WTC11 (cell line): ENCODE measurements around the gene GSX1. TPM values are rescaled to one million over a fixed set of nuclear protein-coding genes. Genes with fewer than 3 reads are reported as not detected.
A peak's percentile ranks its signal among the peaks of the same experiment; 100 is the strongest.

Source experiments
- ATAC-seq: fragments of 200-7000 bp; cut with Tn5 transposase; 2 replicates; pipeline ENCODE4 v1.10.0; 2021; ENCODE audit warnings: mild to moderate bottlenecking, moderate library complexity
- CTCF ChIA-PET: fragments of 300-600 bp; sonication (Branson Sonifier 250); formaldehyde crosslinking; loops from one replicate; lab custom pipeline; 2021; ENCODE audit warnings: antibody characterized with exemption; lab: Charles Lee
- POLR2A ChIA-PET: fragments of 350-600 bp; sonication (Branson Sonifier 250); formaldehyde crosslinking; loops from one replicate; lab custom pipeline; 2021; ENCODE audit warnings: antibody characterized with exemption; lab: Charles Lee
- DNase-seq: peaks from one replicate; pipeline ENCODE4 v3.0.0; 2021; ENCODE audit warnings: low spot score
- H3K27ac Mint-ChIP-seq: 2 replicates; pipeline ENCODE4 v1.8.0; 2021; ENCODE audit warnings: mixed read lengths
- H3K27me3 Mint-ChIP-seq: 2 replicates; pipeline ENCODE4 v1.8.0; 2021; ENCODE audit warnings: low read depth, mild to moderate bottlenecking, moderate library complexity, mixed read lengths
- H3K36me3 Mint-ChIP-seq: 2 replicates; pipeline ENCODE4 v1.8.0; 2021; ENCODE audit warnings: mixed read lengths
- H3K4me1 Mint-ChIP-seq: 2 replicates; pipeline ENCODE4 v1.8.0; 2022; ENCODE audit warnings: mixed read lengths
- H3K4me3 Mint-ChIP-seq: 2 replicates; pipeline ENCODE4 v1.8.0; 2021; ENCODE audit warnings: mild to moderate bottlenecking, moderate library complexity, mixed read lengths
- H3K9me3 Mint-ChIP-seq: 2 replicates; pipeline ENCODE4 v1.8.0; 2021; ENCODE audit warnings: mixed read lengths
- ATF1 ChIP-seq: sonication (generic); formaldehyde crosslinking; IDR thresholded peaks from 2 replicates; pipeline ENCODE4 v1.8.1; 2023; ENCODE audit warnings: mild to moderate bottlenecking, moderate library complexity, missing genetic modification reagents
- CBFB ChIP-seq: sonication (generic); formaldehyde crosslinking; IDR thresholded peaks from 2 replicates; pipeline ENCODE4 v1.8.1; 2022; ENCODE audit warnings: mild to moderate bottlenecking, low read depth, missing genetic modification reagents
- JUN ChIP-seq: sonication (generic); formaldehyde crosslinking; IDR thresholded peaks from 2 replicates; pipeline ENCODE4 v1.8.0; 2023; ENCODE audit warnings: mild to moderate bottlenecking, missing genetic modification reagents
- MYBL2 ChIP-seq: sonication (generic); formaldehyde crosslinking; IDR thresholded peaks from 2 replicates; pipeline ENCODE4 v1.8.1; 2023; ENCODE audit warnings: mild to moderate bottlenecking, moderate library complexity, missing genetic modification reagents
- NFYB ChIP-seq: sonication (generic); formaldehyde crosslinking; conservative IDR thresholded peaks from 2 replicates; pipeline ENCODE4 v1.8.0; 2022; ENCODE audit warnings: low read depth, missing genetic modification reagents
- NR1H2 ChIP-seq: sonication (generic); formaldehyde crosslinking; IDR thresholded peaks from 2 replicates; pipeline ENCODE4 v1.9.0; 2021; ENCODE audit warnings: mild to moderate bottlenecking, moderate library complexity, missing genetic modification reagents
- TEAD4 ChIP-seq: sonication (generic); formaldehyde crosslinking; IDR thresholded peaks from 2 replicates; pipeline ENCODE4 v1.8.0; 2022; ENCODE audit warnings: mild to moderate bottlenecking, missing genetic modification reagents
- ZNF281 ChIP-seq: sonication (generic); formaldehyde crosslinking; IDR thresholded peaks from 2 replicates; pipeline ENCODE4 v1.8.0; 2023; ENCODE audit warnings: mild to moderate bottlenecking, missing genetic modification reagents
- ZNF416 ChIP-seq: fragments of 250-450 bp; sonication (Bioruptor Pico); IDR thresholded peaks from 2 replicates; pipeline ENCODE4 v1.9.0; 2021; ENCODE audit warnings: mild to moderate bottlenecking, inconsistent platforms
- total RNA-seq: library from RNA; stranded (reverse); gene quantifications from 3 replicates; pipeline ENCODE4 v1.2.3, GENCODE V29; 2021
- TF ChIP-seq, protein P1 (sequence below): sonication (generic); formaldehyde crosslinking; IDR thresholded peaks from 2 replicates; pipeline ENCODE4 v1.8.0; 2023; ENCODE audit warnings: missing genetic modification reagents, mild to moderate bottlenecking, borderline replicate concordance
- TF ChIP-seq, protein P2 (sequence below): sonication (generic); formaldehyde crosslinking; IDR thresholded peaks from 2 replicates; pipeline ENCODE4 v1.8.1; 2022; ENCODE audit warnings: mild to moderate bottlenecking, moderate library complexity, missing genetic modification reagents
- TF ChIP-seq, protein P3 (sequence below): sonication (generic); formaldehyde crosslinking; IDR thresholded peaks from 2 replicates; pipeline ENCODE4 v1.8.0; 2022; ENCODE audit warnings: mild to moderate bottlenecking, missing genetic modification reagents
- TF ChIP-seq, protein P4 (sequence below): fragments of 250-450 bp; sonication (Bioruptor Pico); IDR thresholded peaks from 2 replicates; pipeline ENCODE4 v1.9.0; 2021; ENCODE audit warnings: mild to moderate bottlenecking

The GSX1 gene
- total RNA-seq, 1 experiment from 2014 or later, result not detected

- TF ChIP-seq, protein P1, sequence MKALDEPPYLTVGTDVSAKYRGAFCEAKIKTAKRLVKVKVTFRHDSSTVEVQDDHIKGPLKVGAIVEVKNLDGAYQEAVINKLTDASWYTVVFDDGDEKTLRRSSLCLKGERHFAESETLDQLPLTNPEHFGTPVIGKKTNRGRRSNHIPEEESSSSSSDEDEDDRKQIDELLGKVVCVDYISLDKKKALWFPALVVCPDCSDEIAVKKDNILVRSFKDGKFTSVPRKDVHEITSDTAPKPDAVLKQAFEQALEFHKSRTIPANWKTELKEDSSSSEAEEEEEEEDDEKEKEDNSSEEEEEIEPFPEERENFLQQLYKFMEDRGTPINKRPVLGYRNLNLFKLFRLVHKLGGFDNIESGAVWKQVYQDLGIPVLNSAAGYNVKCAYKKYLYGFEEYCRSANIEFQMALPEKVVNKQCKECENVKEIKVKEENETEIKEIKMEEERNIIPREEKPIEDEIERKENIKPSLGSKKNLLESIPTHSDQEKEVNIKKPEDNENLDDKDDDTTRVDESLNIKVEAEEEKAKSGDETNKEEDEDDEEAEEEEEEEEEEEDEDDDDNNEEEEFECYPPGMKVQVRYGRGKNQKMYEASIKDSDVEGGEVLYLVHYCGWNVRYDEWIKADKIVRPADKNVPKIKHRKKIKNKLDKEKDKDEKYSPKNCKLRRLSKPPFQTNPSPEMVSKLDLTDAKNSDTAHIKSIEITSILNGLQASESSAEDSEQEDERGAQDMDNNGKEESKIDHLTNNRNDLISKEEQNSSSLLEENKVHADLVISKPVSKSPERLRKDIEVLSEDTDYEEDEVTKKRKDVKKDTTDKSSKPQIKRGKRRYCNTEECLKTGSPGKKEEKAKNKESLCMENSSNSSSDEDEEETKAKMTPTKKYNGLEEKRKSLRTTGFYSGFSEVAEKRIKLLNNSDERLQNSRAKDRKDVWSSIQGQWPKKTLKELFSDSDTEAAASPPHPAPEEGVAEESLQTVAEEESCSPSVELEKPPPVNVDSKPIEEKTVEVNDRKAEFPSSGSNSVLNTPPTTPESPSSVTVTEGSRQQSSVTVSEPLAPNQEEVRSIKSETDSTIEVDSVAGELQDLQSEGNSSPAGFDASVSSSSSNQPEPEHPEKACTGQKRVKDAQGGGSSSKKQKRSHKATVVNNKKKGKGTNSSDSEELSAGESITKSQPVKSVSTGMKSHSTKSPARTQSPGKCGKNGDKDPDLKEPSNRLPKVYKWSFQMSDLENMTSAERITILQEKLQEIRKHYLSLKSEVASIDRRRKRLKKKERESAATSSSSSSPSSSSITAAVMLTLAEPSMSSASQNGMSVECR (CRISPR knock-in tag), result no peak
- TF ChIP-seq, protein P2, sequence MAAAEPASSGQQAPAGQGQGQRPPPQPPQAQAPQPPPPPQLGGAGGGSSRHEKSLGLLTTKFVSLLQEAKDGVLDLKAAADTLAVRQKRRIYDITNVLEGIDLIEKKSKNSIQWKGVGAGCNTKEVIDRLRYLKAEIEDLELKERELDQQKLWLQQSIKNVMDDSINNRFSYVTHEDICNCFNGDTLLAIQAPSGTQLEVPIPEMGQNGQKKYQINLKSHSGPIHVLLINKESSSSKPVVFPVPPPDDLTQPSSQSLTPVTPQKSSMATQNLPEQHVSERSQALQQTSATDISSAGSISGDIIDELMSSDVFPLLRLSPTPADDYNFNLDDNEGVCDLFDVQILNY (CRISPR knock-in tag), result no peak
- TF ChIP-seq CBFB (CRISPR knock-in tag), result no peak
Measured at GRCh38 chr13:27795718-27796019, 3.4 kb downstream of the GSX1 start (continued).

- Mint-ChIP-seq H3K36me3 (no peaks in the 10 kb centered on the region), H3K4me1 (peaks cover 61% of the 10 kb centered on the region), H3K27ac (no peak overlapping the region), H3K9me3 (no peaks in the 10 kb centered on the region), H3K27me3 (peaks cover 100% of the 10 kb centered on the region), H3K4me3 (peak overlapping the region; percentile 68)
- no peak for TF ChIP-seq NR1H2 (CRISPR knock-in tag)
- no peak for TF ChIP-seq JUN (CRISPR knock-in tag)
- no peak for TF ChIP-seq ATF1 (CRISPR knock-in tag)
- no peak for TF ChIP-seq MYBL2 (CRISPR knock-in tag)
- TF ChIP-seq TEAD4 (CRISPR knock-in tag), result no peak
- no peak for TF ChIP-seq NFYB
- TF ChIP-seq, protein P3, sequence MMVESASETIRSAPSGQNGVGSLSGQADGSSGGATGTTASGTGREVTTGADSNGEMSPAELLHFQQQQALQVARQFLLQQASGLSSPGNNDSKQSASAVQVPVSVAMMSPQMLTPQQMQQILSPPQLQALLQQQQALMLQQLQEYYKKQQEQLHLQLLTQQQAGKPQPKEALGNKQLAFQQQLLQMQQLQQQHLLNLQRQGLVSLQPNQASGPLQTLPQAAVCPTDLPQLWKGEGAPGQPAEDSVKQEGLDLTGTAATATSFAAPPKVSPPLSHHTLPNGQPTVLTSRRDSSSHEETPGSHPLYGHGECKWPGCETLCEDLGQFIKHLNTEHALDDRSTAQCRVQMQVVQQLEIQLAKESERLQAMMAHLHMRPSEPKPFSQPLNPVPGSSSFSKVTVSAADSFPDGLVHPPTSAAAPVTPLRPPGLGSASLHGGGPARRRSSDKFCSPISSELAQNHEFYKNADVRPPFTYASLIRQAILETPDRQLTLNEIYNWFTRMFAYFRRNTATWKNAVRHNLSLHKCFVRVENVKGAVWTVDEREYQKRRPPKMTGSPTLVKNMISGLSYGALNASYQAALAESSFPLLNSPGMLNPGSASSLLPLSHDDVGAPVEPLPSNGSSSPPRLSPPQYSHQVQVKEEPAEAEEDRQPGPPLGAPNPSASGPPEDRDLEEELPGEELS (CRISPR knock-in tag), result no peak
- TF ChIP-seq, protein P4, sequence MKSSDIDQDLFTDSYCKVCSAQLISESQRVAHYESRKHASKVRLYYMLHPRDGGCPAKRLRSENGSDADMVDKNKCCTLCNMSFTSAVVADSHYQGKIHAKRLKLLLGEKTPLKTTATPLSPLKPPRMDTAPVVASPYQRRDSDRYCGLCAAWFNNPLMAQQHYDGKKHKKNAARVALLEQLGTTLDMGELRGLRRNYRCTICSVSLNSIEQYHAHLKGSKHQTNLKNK (CRISPR knock-in tag), result no peak
- TF ChIP-seq ZNF416 (CRISPR knock-in tag), result no peak
- TF ChIP-seq ZNF281 (CRISPR knock-in tag), result no peak
- ATAC-seq (peak; percentile 1; the same call in 1 of the 2 replicates), DNase-seq (no peak)
- POLR2A ChIA-PET, result interaction anchor here (1.5 kb wide), 1 partner anchor 21 kb away, joined by 3 read pairs; no protein-coding TSS in a partner anchor
- CTCF ChIA-PET, result interaction anchor here (0.6 to 8.8 kb wide), 29 partner anchors 10 to 435 kb away, joined by 3 to 163 read pairs (median 5); partner anchors contain the start of genes CDX2 and PDX1
Measured at GRCh38 chr13:27796544-27797227, 4.4 kb downstream of the GSX1 start.
